Tibial nerve (tissue), 4 donors: Measurements from ENCODE around the gene RAD50.

Source experiments
- EP300 ChIP-seq, 2 donors: sonication (generic); formaldehyde crosslinking; IDR thresholded peaks; one replicate each; pipeline ENCODE4 v1.6.1; 2017; ENCODE audit warnings: antibody characterized with exemption in 2 of 2, mild to moderate bottlenecking in 1 of 2
- POLR2A ChIP-seq, 2 donors: fragments of 450-650 bp; IDR thresholded peaks; one replicate each; pipeline ENCODE4 v1.6.1; 2017; ENCODE audit warnings: antibody characterized with exemption in 2 of 2, mild to moderate bottlenecking in 2 of 2, moderate library complexity in 2 of 2
- TF ChIP-seq, protein P1 (sequence below), 5 experiments: fragments of 200-600 bp in 3 of 5; fragments of 450-650 bp in 2 of 5; sonication (generic) in 3 of 5; IDR thresholded peaks; one replicate each; pipeline ENCODE4 v1.5.1; 2016 to 2019; ENCODE audit warnings: antibody characterized with exemption in 5 of 5, mild to moderate bottlenecking in 3 of 5, moderate library complexity in 2 of 5

DNA sequence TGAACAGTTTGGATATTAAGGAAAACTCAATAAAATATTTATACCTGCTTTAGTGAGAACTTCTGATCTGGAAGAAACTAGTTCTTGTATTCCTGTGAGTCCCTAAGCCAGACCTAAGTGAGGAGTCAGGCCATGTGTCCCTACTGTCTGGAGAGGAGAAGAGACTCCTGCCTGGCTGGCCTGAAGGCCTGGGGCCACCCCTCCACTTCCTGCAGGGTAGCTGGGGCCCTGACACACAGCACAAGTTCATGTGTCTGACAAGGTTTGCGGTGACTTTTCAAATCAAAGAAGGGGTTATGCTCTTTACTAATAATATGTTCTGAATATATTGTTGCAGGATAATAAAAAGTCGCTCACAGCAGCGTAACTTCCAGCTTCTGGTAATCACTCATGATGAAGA, 85.1 kb downstream of the RAD50 start:
- TF ChIP-seq EP300 (IDR thresholded peaks at IDR 0.05) = no peak
- TF ChIP-seq, protein P1, sequence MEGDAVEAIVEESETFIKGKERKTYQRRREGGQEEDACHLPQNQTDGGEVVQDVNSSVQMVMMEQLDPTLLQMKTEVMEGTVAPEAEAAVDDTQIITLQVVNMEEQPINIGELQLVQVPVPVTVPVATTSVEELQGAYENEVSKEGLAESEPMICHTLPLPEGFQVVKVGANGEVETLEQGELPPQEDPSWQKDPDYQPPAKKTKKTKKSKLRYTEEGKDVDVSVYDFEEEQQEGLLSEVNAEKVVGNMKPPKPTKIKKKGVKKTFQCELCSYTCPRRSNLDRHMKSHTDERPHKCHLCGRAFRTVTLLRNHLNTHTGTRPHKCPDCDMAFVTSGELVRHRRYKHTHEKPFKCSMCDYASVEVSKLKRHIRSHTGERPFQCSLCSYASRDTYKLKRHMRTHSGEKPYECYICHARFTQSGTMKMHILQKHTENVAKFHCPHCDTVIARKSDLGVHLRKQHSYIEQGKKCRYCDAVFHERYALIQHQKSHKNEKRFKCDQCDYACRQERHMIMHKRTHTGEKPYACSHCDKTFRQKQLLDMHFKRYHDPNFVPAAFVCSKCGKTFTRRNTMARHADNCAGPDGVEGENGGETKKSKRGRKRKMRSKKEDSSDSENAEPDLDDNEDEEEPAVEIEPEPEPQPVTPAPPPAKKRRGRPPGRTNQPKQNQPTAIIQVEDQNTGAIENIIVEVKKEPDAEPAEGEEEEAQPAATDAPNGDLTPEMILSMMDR (IDR thresholded peaks at IDR 0.05) = no peak
- TF ChIP-seq POLR2A (IDR thresholded peaks at IDR 0.05) = no peak
